SH-SY5Y (cell line): Measurements from ENCODE around the gene SLC25A47.

Experiments used
- GATA2 ChIP-seq: IDR thresholded peaks from 2 replicates; pipeline ENCODE4 v1.6.1; 2011; ENCODE audit warnings: mild to moderate bottlenecking, low read depth, low read length
- GATA3 ChIP-seq: IDR thresholded peaks from 2 replicates; pipeline ENCODE4 v1.6.1; 2011; ENCODE audit warnings: low read depth, mild to moderate bottlenecking, low read length, moderate library complexity

GRCh38 chr14:100330388-100330931 lies 7.3 kb downstream of the SLC25A47 start:
- no peak for TF ChIP-seq GATA2
- no peak for TF ChIP-seq GATA3
